Activated CD8-positive, alpha-beta memory T cell treated with anti-CD3 and anti-CD28 coated beads for 1 hour (primary cell): ENCODE data around the gene SMURF2.
A peak's percentile ranks its signal among the peaks of the same experiment; 100 is the strongest.
"Not testable (repeated sequence)": the region's sequence is repeated elsewhere in the genome, so short reads cannot be mapped to it uniquely, and the experiment has no call there.

Experiments
- DNase-seq, 2 donors: peaks; one replicate each; pipeline ENCODE4 v3.0.0-alpha.2; 2020; ENCODE audit warnings: low read depth in 1 of 2; ENCODE audit errors: extremely low read depth in 1 of 2

The SMURF2 gene

GRCh38 chr17:64667807-64668721, 6.0 kb upstream of the SMURF2 start:
- DNase-seq: not testable (repeated sequence)

- not testable (repeated sequence) for DNase-seq
Measured at GRCh38 chr17:64664299-64664981, 2.3 kb upstream of the SMURF2 start.

GRCh38 chr17:64663836-64664235, 1.7 kb upstream of the SMURF2 start:
- not testable (repeated sequence) for DNase-seq

GRCh38 chr17:64662774-64663367, 764 bp upstream of the SMURF2 start:
- DNase-seq: no peak

- DNase-seq: peak in 1 of 2 donors; percentile 28
Measured at GRCh38 chr17:64661726-64661975, 456 bp downstream of the SMURF2 start.

- DNase-seq: peak in 1 of 2 donors; percentile 23
Measured at GRCh38 chr17:64660978-64661725, 955 bp downstream of the SMURF2 start.

GRCh38 chr17:64660195-64660977, 1.7 kb downstream of the SMURF2 start:
- DNase-seq: not testable (repeated sequence)

- no peak for DNase-seq
Measured at GRCh38 chr17:64658931-64659330, 3.2 kb downstream of the SMURF2 start.

- no peak for DNase-seq
Measured at GRCh38 chr17:64657610-64658125, 4.4 kb downstream of the SMURF2 start.

GRCh38 chr17:64655704-64656103, 6.4 kb downstream of the SMURF2 start:
- no peak for DNase-seq

GRCh38 chr17:64653985-64654355, 8.1 kb downstream of the SMURF2 start:
- no peak for DNase-seq

- DNase-seq: no peak
Measured at GRCh38 chr17:64653325-64653984, 8.7 kb downstream of the SMURF2 start.

GRCh38 chr17:64651889-64652288, 10.2 kb downstream of the SMURF2 start:
- no peak for DNase-seq

GRCh38 chr17:64648234-64648633, 13.9 kb downstream of the SMURF2 start:
- no peak for DNase-seq

GRCh38 chr17:64647817-64648216, 14.3 kb downstream of the SMURF2 start:
- no peak for DNase-seq

GRCh38 chr17:64639516-64639915, 22.6 kb downstream of the SMURF2 start:
- no peak for DNase-seq

- no peak for DNase-seq
Measured at GRCh38 chr17:64638552-64639203, 23.4 kb downstream of the SMURF2 start.

GRCh38 chr17:64635647-64636305, 26.3 kb downstream of the SMURF2 start:
- DNase-seq: no peak

GRCh38 chr17:64634218-64634617, 27.9 kb downstream of the SMURF2 start:
- DNase-seq: no peak
